ENCODE data around the gene ARID4B.
A peak's percentile ranks its signal among the peaks of the same experiment; 100 is the strongest.
"Not testable (repeated sequence)": the region's sequence is repeated elsewhere in the genome, so short reads cannot be mapped to it uniquely, and the experiment has no call there.

ARID4B gene

DNA sequence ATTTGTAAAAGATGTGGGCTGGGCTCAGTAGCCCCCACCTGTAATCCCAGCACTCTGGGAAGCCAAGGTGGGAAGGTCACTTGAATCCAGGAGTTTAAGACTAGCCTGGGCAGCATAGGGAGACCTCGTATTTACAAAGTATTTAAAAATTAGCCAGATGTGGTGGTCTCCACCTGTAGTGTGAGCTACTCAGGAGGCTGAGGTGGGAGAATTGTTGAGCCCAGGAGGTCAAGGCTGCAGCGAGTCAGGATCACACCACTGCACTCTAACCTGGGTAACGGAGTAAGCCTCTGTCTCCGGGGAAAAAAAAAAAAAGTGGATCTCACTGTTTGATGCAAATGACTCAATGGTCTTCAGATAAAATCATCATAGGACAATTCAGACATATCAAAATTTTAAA is 89.4 kb downstream of the ARID4B start:
- no peak for DNase-seq (ENCODE audit: low read depth in 2 of 3, low spot score in 1 of 3)

DNA sequence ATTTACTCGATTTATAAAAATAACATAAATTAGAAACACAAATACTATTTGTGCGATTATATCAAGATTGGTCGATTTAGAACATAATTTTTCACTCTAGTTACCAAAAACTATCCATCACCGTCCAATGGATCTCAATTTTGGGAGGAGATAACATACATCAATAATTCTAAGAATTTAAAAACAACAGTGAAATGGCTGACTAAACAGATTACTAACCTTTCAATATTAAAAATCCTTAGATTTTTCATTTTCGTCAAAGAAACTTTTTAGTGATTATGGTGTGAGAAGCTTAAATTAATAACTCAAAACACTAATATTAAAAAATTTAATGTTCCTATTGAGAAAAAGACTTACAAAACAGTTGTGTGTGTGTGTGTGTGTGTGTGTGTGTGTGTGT is 91.9 kb downstream of the ARID4B start:
- DNase-seq (ENCODE audit: low read depth in 2 of 3, low spot score in 1 of 3) = no peak

DNA sequence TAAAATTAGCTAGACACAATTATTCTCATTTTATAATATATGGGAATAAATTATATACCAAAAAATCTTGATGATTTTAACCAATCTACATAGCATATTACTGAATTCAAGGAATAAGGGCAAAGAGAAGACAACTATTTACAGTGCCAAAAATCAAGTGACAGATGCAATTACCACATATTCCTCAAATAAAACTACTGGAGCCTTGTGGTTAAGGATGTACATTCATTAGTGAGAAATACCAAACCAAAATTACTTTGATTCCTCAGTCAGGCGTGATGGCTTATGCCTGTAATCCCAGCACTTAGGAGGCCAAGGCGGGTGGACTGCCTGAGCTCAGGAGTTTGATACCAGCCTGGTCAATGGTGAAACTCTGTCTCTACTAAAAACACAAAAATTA is 98.1 kb downstream of the ARID4B start:
- no peak for DNase-seq (ENCODE audit: low read depth in 2 of 3, low spot score in 1 of 3)

DNA sequence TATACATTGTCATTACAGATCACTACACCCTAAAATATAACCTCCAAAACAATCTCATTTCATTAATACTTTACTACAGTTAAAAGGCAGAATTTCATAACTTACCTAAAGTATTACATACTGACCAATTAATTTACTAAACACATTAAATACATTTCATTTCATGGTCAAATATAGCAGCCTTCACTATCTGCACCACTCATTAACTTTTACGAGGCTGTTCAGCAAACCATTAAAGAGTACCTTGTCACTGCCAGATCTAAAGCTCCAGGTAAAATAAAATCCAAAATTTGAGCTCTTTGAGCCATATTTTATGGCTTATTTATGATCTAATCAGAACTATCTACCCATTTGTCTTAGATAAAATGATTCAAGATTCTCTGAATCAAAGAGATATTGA is 100.6 kb downstream of the ARID4B start:
- DNase-seq (ENCODE audit: low read depth in 2 of 3, low spot score in 1 of 3) = no peak

DNA sequence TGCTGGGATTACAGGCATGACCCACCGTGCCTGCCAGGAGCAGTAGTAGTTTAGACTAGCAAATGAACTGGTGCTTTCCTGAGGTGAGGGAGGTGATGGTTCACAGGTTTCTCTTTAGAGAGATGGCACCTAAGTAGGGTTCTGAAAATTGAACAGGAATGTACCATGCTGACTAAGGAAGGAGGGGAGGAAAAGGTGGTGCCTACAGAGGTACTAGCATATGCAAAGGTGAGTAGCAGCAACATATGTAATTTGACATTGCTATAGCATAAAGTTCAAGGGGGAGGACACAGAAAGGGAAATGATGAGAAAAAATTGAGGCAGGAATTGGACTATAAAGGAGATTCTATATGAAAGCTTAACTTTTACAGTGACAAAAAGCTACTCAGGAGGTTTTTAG is 101.0 kb downstream of the ARID4B start:
- DNase-seq (ENCODE audit: low read depth in 2 of 3, low spot score in 1 of 3) = no peak

DNA sequence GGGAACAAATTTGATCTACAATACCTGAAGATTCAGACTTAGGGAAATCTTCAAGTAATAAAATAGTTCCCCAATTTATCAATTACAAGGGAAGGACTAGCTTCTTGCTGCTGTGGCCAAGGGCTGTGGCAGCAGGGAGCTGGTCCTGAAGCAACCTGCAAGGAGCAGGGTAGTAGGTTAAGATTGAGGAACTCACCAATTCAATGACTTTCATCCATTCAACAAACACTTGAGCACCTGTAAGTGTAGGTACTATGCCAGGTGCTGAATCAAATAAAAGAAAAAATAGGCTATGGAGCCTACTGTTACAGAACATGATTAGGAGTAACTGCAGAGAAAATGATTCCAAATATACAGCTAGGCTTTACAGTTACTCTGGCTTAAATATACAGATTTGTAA is 102.7 kb downstream of the ARID4B start:
- DNase-seq (ENCODE audit: low read depth in 2 of 3, low spot score in 1 of 3) = no peak

DNA sequence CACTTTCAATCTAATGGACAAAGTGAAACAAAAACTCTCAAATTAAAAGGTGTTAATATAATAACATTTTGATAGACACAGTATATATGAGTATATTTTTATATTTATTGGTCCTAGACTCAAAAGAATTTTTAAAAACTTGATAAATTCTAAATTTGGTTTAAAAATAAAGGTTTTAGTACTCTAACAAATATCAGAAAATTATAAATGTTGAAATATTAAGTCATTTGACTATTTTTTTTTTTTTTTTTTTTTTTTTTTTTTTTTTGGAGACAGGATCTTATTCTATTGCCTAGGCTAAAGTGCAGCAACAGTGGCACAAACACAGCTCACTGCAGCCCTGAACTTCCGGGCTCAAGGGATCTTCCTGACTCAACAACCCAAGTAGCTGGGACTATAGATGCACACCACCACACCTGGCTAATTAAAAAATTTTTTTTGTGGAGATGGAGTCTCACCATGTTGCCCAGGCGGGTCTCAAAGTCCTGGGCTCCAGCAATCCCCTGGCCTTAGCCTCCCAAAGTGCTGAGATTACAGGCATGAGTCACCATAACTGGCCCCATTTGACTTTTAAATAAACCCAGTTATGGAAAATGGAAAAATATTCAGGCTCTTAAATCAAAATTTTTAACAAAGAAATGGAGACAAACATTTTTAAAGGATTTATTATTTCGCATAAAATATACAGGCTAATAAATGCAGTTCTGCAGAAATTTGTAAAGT is 106.2 kb downstream of the ARID4B start:
- DNase-seq (ENCODE audit: low read depth in 2 of 3, low spot score in 1 of 3) = no peak

DNA sequence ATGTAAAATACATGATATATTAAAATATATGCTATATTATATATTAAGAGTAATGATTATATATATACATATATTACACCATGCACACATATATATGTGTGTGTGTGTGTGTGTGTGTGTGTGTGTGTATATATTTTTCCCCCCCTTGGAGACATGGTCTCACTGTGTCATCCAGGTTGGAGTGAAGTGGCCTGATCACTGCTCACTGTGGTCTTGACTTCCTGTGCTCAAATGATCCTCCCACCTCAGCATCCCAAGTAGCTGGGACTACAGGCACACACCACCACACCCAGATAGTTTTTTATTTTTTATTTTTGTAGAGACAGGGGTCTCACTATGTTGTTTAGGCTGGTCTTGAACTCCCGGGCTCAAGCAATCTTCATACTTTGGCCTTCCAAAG is 112.5 kb downstream of the ARID4B start:
- no peak for DNase-seq (ENCODE audit: low read depth in 2 of 3, low spot score in 1 of 3)

DNA sequence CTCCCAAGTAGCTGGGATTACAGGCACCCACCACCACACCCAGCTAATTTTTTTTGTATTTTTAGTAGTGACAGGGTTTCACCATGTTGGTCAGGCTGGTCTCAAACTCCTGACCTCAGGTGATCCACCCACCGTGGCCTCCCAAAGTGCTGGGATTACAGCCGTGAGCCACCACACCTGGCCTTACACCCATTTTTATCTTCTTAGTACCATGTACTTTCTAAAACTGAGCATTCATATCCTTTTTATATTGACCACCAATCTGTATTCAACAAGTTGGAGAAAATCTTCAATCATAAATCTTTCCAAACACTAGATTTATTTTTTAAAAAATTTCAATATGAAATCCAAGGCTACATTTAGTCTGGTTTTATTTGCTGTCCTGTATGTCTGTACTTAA is 113.0 kb downstream of the ARID4B start:
- DNase-seq (ENCODE audit: low read depth in 2 of 3, low spot score in 1 of 3) = not testable (repeated sequence)

DNA sequence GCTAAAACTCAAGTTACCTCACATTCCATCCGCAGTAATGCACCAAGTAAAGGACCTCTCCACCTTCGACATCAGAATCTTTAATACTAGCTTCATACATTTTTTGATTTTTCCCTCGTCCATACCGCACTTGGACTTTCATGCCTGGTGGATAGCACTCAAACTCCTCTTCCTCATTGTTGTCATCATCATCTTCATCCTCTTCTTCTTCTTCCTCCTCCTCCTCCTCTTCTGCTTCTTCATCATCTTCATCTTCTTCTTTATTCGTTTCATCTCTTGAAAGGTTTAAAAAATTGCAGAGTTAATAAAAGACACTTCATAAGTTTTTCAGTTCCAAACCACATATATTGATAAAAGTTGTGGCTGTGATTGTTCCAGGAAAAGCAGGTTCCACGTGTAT is 114.2 kb downstream of the ARID4B start:
- DNase-seq (ENCODE audit: low read depth in 2 of 3, low spot score in 1 of 3) = no peak

DNA sequence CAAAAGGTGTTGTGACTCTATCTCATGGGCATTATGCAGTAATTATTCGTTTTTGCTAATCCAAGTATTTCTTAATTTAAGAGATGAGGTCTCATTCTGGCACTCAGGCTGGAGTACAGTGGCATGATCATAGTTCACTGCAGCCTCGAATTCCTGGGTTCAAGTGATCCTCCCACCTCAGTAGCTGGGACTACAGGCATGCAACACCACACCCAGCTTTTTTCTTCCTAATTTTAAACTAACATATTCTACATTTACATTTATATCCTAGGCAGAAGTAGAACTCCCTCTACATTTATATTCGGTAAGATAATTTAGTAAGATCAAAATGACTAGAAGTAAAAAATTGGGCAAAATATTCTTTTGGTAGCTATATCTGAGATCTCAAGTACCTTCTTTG is 116.5 kb downstream of the ARID4B start:
- DNase-seq (ENCODE audit: low read depth in 2 of 3, low spot score in 1 of 3) = no peak

DNA sequence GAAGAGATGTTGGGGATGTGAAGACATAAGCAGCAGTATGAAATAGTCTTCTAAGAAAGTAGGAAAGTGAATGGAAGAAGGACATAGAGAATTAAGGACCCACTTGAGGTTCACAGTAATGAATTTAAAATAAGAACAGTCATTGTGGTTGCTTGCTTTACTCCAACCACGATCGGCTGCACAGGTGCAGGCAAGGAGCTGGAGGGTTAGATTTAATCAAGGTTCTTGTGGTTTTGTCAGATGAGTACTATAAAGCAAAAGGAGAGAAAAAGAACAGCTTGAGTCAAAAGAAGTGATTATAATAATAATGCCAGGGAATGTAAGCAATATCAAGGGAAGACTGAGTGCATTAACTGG is 120.8 kb downstream of the ARID4B start:
- peak; percentile 17 to 40 (median 28) for DNase-seq (ENCODE audit: low read depth in 2 of 3, low spot score in 1 of 3)

DNA sequence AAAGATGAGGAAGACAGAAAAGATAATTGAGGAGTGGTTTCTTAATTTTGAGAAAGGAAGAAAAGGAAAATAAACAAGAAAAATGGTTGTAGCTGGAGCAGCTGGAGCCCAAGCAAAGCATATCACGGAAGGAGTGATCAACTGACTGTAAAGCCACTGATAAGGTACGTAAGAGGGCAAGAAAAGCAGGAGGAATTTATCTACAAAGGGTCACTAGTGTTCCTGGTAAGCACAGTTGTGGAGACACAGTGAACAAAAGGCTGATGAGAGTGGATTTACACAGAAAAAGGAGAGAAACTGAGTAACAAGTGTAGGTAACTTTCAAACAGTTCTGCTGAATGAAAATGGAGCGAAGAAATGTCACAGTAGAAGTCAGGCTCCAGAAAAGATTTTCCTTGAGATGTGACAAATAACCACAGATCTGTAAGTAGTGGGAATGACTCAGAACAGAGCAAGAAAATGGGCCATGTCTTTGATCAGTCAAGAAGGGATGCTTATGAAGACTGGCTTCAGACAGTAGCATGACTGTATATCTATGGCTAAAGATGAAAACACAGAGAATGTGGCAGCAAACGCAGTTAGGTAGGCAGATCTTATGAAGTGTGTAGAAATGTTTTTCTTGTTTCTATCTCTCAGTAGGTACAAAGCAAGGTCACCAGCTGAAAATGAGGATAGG is 121.3 kb downstream of the ARID4B start:
- DNase-seq (ENCODE audit: low read depth in 2 of 3, low spot score in 1 of 3) = peak in 1 of 3 donors; percentile 24

DNA sequence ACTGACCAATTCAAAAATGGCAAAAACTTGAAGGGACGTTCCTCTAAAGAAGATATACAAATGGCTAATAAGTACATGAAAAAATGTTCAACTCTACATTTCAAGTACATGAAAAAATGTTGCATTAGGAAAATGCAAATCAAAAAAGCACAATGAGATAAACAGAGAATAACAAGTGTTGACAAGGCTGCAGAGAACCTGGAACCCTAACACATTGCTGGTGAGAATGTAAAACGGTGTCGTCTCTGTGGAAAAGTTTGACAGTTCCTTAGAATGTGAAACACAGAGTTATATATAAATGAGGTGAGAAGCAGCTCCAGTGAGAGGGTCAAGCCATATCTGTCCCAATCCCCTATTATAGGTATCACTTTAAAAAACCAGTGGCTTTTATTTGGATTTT is 122.3 kb downstream of the ARID4B start:
- DNase-seq (ENCODE audit: low read depth in 2 of 3, low spot score in 1 of 3) = no peak

DNA sequence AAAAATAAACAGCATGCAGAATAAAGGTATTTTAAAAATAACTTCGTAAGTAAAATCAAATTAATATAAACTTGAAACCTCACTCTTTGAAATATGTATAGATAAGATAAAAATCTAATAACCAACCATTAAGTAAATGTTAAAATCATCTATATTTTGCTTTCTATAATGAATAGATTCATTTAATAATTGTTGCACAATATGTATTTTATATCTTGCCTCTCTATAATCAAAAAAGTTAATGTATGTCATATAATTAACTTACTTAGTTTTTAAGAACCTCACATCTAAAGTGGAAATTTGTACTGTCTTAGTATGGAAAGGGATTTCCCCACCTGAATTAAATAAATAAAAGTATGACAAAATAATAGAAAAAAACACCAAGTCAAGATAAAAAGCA is 124.6 kb downstream of the ARID4B start:
- DNase-seq (ENCODE audit: low read depth in 2 of 3, low spot score in 1 of 3) = no peak

DNA sequence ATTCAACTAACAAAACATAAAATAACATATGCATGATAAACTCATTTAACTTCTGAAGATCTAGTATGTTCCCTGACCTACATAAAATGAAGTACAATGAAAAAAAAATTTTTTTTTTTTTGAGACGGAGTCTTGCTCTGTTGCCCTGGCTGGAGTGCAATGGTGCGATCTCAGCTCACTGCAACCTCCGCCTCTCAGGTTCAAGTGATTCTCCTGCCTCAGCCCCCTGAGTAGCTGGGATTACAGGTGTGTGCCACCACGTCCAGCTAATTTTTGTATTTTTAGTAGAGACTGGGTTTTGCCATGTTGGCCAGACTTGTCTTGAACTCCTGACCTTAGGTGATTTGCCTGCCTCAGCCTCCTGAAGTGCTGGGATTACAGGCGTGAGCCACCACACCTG is 125.5 kb downstream of the ARID4B start:
- DNase-seq (ENCODE audit: low read depth in 2 of 3, low spot score in 1 of 3) = not testable (repeated sequence)

DNA sequence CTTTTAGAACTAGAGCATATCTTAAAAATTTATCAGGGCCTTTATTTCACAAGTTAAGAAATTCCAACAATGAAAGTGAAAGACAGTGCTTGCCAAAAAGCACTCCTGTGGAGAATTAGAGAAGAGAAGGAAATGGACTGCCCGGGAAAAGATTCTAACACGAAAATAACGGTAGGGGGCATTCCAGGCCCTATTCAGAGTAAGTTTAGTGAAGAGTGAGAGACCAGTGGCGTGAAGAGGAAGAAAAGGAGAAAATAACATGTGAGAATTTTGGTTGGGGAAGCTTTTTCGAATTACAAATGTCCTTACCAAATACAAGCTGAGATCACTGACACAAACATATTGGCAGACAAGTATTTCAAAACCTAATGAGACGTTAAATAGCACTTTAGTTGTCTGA is 128.5 kb downstream of the ARID4B start:
- DNase-seq (ENCODE audit: low read depth in 2 of 3, low spot score in 1 of 3) = no peak

DNA sequence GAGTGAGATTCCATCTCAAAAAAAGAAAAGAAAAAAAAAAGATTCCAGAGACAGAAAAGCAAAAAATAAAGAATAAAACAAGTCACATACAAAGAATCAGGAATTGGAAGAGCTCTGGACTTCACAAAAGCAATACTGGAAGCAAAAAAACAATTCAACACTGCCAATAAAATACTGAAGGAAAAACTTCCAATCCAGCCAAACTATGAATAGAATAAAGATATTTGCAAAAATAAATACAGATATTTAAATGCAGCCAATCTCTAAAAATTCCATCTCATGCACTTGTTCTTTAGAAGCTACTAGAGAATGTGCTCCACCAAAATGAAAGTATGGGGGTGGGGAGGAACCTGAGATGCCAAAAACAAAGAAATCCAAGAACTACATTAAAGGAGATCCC is 137.5 kb downstream of the ARID4B start:
- no peak for DNase-seq (ENCODE audit: low read depth in 2 of 3, low spot score in 1 of 3)

DNA sequence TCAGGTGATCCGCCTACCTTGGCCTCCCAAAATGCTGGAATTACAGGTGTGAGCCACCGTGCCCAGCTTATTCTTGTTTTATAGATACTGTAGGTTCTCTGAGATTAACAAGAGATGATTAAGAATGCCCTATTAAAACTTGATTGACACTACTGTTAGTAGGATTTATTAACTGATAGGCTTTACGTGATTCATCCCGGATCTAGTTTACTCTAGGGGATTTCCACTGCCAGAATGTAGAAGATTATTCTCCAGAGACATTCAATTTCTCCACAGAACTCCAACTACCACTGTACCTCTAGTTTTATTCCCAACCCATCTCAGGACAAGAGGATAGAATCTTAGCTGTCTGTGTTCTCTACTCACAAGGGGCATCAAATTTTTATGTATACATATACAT is 140.7 kb downstream of the ARID4B start:
- no peak for DNase-seq (ENCODE audit: low read depth in 2 of 3, low spot score in 1 of 3)

DNA sequence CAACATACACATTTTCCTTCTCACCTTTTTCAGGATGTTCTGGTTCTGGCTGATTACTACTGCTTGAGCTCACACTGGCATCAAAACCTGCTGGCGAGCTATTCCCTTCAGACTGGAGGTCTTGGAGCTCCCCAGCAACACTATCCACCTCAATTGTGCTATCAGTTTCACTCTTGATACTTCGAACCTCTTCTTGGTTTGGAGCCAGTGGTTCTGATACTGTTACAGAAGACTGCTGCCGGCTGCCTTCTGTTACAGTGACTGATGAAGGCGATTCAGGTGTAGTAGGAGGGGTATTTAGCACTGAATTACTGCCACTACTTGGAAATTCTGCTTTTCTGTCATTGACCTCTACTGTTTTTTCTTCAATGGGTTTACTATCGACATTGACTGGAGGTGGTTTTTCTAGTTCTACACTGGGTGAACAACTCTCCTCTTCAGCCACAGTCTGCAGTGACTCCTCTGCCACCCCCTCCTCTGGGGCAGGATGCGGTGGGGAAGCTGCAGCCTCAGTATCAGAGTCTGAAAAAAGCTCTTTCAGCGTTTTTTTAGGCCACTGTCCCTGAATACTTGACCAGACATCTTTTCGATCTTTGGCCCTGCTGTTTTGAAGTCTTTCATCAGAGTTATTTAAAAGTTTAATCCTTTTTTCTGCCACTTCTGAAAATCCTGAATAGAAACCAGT is 146.3 kb downstream of the ARID4B start:
- DNase-seq (ENCODE audit: low read depth in 2 of 3, low spot score in 1 of 3) = no peak

DNA sequence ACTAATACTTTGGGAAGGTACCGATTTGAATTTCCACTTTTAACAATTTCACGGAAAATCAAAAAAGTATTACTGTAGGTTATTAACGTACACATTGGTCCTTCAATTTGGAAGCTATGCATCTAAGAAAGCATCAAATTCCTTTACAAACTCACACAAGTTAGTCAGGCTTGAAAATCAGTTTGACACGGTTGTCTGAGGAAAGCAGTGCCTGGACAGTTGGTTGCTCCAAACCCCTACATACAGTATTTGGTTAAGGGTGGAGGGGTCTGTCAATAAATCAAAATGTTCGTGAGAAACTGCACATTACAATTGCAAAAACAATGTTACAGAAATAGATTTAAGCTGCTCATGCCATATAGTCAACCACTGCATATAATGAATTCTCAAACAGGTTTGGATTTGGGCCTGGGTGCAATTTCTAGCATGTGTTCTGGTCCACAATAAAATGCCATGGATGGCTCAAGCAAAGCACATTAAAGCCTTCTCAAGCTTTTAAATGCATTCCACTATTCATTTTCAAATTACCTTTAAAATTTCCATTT is 147.0 kb downstream of the ARID4B start:
- no peak for DNase-seq (ENCODE audit: low read depth in 2 of 3, low spot score in 1 of 3)

DNA sequence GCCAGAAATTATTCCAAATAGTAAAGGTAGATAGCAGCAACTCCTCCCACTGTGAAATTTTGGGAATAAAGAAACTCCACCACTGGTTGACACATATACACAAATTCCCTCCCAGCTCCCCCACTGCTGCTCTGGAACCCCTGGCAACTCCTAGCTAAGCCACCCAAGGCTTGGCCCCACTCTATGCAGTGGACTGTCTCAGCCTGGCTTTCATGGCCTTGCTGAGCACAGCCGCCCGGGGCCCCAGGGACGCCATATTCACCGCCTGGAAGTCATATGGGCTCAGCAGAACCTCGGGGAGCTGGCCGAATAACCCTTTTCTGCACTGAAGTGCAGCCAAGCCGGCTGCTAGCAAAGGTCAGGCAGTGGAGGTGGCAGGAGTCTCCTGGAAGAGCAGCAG is 151.5 kb downstream of the ARID4B start:
- no peak for DNase-seq (ENCODE audit: low read depth in 2 of 3, low spot score in 1 of 3)
